22Rv1 (cell line): ENCODE results near the gene SEPTIN2.
"Not testable (repeated sequence)": the region's sequence is repeated elsewhere in the genome, so short reads cannot be mapped to it uniquely, and the experiment has no call there.

Experiments
- H3K27ac ChIP-seq: fragments of 450-650 bp; 2 replicates; pipeline ENCODE4 v1.5.1; 2017
- ZFX ChIP-seq: fragments of 450-650 bp; IDR thresholded peaks from 2 replicates; pipeline ENCODE4 v1.6.1; 2017; ENCODE audit warnings: antibody characterized with exemption, borderline replicate concordance
- TF ChIP-seq, protein P1 (sequence below): fragments of 450-650 bp; IDR thresholded peaks from 2 replicates; pipeline ENCODE4 v1.5.1; 2017; ENCODE audit warnings: mild to moderate bottlenecking

Gene SEPTIN2

DNA sequence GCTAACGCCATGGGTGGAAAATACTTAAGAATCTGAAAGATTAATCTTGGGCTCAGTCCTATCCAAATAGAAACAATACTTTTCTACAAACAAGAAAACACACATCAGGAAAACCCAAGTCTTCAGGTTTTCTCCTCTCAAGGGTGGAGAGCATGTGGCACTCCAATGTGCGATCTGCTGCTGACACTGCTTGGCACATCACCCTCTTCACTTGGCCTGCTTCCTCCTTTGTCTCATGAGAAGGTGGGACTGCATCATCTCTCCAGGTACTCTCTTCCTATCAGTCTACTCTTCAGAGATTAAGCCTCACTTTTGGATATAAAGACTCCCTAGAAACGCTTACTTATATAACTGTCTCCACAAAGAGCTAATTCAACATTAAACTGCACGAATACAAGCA is 26.7 kb upstream of the SEPTIN2 start:
- no peak overlapping the region for H3K27ac ChIP-seq

DNA sequence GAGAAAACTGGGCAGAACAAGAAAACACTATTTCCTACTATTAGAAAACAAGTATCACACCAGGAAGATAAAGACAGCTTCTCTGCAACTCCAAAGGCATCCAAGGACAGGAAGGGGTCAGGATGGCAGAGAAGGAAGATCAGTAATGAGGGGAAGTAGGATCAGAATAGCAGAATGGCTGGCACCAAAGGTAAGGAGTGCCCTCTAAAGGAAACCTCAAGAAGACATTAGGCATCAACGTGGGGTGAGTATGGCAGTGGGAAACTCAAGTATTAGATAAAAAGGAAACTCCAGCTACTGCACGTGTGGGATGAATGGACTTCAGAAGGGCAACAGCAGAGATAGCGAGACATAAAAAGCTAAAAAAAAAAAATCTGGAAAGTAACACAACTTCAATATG is 26.1 kb upstream of the SEPTIN2 start:
- TF ChIP-seq, protein P1, sequence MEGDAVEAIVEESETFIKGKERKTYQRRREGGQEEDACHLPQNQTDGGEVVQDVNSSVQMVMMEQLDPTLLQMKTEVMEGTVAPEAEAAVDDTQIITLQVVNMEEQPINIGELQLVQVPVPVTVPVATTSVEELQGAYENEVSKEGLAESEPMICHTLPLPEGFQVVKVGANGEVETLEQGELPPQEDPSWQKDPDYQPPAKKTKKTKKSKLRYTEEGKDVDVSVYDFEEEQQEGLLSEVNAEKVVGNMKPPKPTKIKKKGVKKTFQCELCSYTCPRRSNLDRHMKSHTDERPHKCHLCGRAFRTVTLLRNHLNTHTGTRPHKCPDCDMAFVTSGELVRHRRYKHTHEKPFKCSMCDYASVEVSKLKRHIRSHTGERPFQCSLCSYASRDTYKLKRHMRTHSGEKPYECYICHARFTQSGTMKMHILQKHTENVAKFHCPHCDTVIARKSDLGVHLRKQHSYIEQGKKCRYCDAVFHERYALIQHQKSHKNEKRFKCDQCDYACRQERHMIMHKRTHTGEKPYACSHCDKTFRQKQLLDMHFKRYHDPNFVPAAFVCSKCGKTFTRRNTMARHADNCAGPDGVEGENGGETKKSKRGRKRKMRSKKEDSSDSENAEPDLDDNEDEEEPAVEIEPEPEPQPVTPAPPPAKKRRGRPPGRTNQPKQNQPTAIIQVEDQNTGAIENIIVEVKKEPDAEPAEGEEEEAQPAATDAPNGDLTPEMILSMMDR: no peak
- TF ChIP-seq ZFX: no peak
- no peak overlapping the region for H3K27ac ChIP-seq

More for the DNA sequence above, 26.7 kb upstream of the SEPTIN2 start:
- no peak for TF ChIP-seq ZFX
- TF ChIP-seq, protein P1: no peak

DNA sequence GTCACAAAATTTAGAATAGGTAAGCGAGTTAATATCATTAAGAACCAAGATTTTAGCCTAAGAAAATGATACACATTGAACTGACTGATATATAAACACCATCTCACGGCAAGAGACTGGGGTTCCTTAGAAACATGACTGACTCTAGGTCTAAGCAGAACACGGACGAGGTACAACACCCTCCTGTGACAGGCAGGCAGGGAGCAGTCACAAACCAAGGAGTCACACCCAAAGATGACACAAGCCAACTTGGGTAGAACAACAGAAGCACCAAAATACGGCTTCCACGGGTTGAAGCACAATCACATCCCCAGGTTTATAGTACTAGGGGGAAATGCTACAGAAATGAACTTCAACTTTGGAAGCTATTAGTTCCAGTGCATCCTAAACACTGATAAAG is 24.6 kb upstream of the SEPTIN2 start:
- TF ChIP-seq, protein P1: no peak
- TF ChIP-seq ZFX: no peak

GRCh38 chr2:241291977-241292376 is 23.7 kb upstream of the SEPTIN2 start:
- TF ChIP-seq, protein P1: no peak
- no peak for TF ChIP-seq ZFX
- no peak overlapping the region for H3K27ac ChIP-seq

More for the DNA sequence above, 24.6 kb upstream of the SEPTIN2 start:
- no peak overlapping the region for H3K27ac ChIP-seq

DNA sequence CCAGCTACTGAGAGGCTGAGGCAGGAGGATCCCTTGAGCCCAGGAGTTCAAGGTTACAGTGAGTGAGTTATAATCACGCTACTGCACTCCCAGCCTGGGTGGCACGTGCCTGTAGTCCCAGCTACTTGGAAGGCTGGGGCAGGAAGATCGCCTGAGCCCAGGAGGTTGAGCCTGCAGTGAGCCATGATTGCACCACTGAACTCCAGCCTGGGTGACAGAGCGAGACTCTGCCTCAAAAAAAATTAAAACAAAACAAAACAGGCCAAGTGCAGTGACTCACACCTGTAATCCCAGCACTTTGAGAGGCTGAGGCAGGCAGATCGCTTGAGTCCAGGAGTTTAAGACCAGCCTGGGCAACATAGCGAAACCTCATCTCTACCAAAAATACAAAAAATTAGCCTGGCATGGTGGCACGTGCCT is 22.3 kb upstream of the SEPTIN2 start:
- H3K27ac ChIP-seq: not testable (repeated sequence)

DNA sequence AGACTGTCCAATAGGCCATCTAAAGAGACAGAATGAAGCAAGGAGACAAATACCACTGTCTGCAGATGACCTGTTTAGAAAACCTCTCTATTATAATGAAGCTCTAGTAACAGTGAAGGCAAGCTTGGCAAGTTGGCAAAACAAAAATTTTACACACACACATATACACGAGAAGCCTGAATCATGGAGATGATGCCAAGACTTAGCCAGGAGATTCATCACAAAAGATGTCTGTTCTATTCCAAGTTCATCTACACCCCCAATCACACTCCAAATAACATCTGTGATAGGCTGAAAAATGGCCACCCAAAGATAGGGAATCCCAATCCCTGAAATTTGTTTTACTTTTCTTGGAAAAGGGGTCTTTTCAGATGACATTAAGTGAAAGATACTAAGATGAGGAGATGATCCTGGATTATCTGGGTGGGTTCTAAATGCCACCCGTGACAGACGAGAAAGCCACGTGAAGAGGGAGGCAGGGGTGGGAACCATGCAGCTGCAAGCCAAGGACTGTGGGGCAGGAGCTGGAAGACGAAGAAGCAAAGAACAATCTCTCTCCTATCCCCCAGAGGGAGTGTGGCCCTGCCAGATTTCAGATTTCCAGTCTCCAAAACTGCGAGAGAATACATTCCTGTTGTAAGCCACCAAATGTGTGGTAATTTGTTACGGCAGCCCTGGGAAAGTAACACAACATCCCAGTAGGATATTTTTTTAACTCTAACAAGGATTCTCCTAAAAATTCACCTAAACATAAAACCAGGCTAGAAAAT is 20.2 kb upstream of the SEPTIN2 start:
- TF ChIP-seq, protein P1: no peak
- TF ChIP-seq ZFX: no peak
- no peak overlapping the region for H3K27ac ChIP-seq

GRCh38 chr2:241296767-241297166 is 19.0 kb upstream of the SEPTIN2 start:
- TF ChIP-seq, protein P1: no peak
- TF ChIP-seq ZFX: no peak

DNA sequence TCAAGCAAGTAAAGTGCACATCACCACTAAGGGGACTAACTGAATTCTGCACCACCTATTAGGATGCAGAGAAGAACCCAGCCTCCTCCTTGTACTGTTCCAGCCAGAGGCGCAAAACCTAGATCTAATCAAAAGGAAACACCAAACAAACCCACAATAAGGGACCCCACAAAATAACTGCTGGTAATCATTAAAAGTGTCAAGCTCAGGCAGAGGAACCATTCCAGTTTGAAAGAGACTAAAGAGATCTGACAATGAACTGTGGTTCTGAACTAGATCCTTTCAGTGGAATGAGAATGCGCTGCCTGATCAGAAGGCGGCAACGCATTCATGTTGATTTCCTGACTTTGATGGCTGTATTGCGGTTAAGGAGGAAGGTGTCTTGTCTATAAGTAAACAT is 17.1 kb upstream of the SEPTIN2 start:
- H3K27ac ChIP-seq: no peak overlapping the region
- TF ChIP-seq, protein P1: no peak
- TF ChIP-seq ZFX: no peak

More at GRCh38 chr2:241296767-241297166, 19.0 kb upstream of the SEPTIN2 start:
- H3K27ac ChIP-seq: no peak overlapping the region
